NCI-H1694 (cell line): ENCODE data around the gene G6PC1.
"Not testable (repeated sequence)": the region's sequence is repeated elsewhere in the genome, so short reads cannot be mapped to it uniquely, and the experiment has no call there.

ENCODE experiments used
- DNase-seq: peaks from one replicate; lab custom pipeline; 2025; lab: John Stamatoyannopoulos, UW

G6PC1 gene

GRCh38 chr17:42900460-42901331 is at the start of gene G6PC1:
Gene G6PC1 (plus strand): TSS chr17:42900799. CDS start chr17:42900877, 78 bp downstream.
- DNase-seq = no peak

GRCh38 chr17:42850954-42851353 is 49.6 kb upstream of the G6PC1 start, which contains the start of gene AOC3:
Gene AOC3 (plus strand): TSS chr17:42851199. CDS start chr17:42851344, 145 bp downstream.
- DNase-seq = no peak

- DNase-seq = not testable (repeated sequence)
Measured at GRCh38 chr17:42851371-42852240, 49.0 kb upstream of the G6PC1 start.

- no peak for DNase-seq
Measured at GRCh38 chr17:42852351-42852750, 48.2 kb upstream of the G6PC1 start.

- DNase-seq = no peak
Measured at GRCh38 chr17:42853004-42853403, 47.6 kb upstream of the G6PC1 start.

- DNase-seq = no peak
Measured at GRCh38 chr17:42853597-42853967, 47.0 kb upstream of the G6PC1 start.

GRCh38 chr17:42853968-42854790 is 46.4 kb upstream of the G6PC1 start:
- no peak for DNase-seq

GRCh38 chr17:42855048-42855596 is 45.5 kb upstream of the G6PC1 start:
- DNase-seq = no peak

GRCh38 chr17:42856093-42856492 is 44.5 kb upstream of the G6PC1 start:
- DNase-seq = not testable (repeated sequence)

GRCh38 chr17:42856516-42856915 is 44.1 kb upstream of the G6PC1 start:
- not testable (repeated sequence) for DNase-seq

- no peak for DNase-seq
Measured at GRCh38 chr17:42857389-42857788, 43.2 kb upstream of the G6PC1 start.

GRCh38 chr17:42865638-42866094 is 34.9 kb upstream of the G6PC1 start:
- no peak for DNase-seq

GRCh38 chr17:42866216-42866615 is 34.4 kb upstream of the G6PC1 start:
- DNase-seq = no peak

GRCh38 chr17:42866631-42867575 is 33.7 kb upstream of the G6PC1 start:
- DNase-seq = no peak

- not testable (repeated sequence) for DNase-seq
Measured at GRCh38 chr17:42867694-42868261, 32.8 kb upstream of the G6PC1 start.

- DNase-seq = no peak
Measured at GRCh38 chr17:42868338-42868737, 32.3 kb upstream of the G6PC1 start.

- no peak for DNase-seq
Measured at GRCh38 chr17:42871647-42872046, 29.0 kb upstream of the G6PC1 start.

- no peak for DNase-seq
Measured at GRCh38 chr17:42872251-42872965, 28.2 kb upstream of the G6PC1 start.

- no peak for DNase-seq
Measured at GRCh38 chr17:42873315-42873714, 27.3 kb upstream of the G6PC1 start.
